IMR-90 (cell line): ENCODE results near the gene MMAB.

Source experiments
- CEBPB ChIP-seq: IDR thresholded peaks from 2 replicates; pipeline ENCODE4 v1.6.1; 2012; ENCODE audit warnings: low read depth, low read length, improper control_type of control experiment
- RFX5 ChIP-seq: IDR thresholded peaks from 2 replicates; pipeline ENCODE4 v1.8.0; 2012; ENCODE audit warnings: low read depth, mild to moderate bottlenecking, low read length, moderate library complexity

- no peak for TF ChIP-seq CEBPB
- TF ChIP-seq RFX5, result no peak
Observed at GRCh38 chr12:109596418-109597244, 23.3 kb upstream of the MMAB start.
